GM18867 (cell line): Measurements from ENCODE around the gene ATP6V0A1.
"Not testable (repeated sequence)": the region's sequence is repeated elsewhere in the genome, so short reads cannot be mapped to it uniquely, and the experiment has no call there.

ENCODE experiments used
- ATAC-seq: cut with Tn5 transposase; IDR thresholded peaks from one replicate; pipeline ENCODE4 v1.9.1; 2021; ENCODE audit warnings: mild to moderate bottlenecking, moderate library complexity; ENCODE audit not compliant: unreplicated experiment

The ATP6V0A1 gene

GRCh38 chr17:42537156-42537805 is 78.6 kb downstream of the ATP6V0A1 start:
- no peak for ATAC-seq

- ATAC-seq: no peak
Measured at GRCh38 chr17:42537826-42538451, 79.3 kb downstream of the ATP6V0A1 start.

- ATAC-seq: no peak
Measured at GRCh38 chr17:42538482-42538881, 79.8 kb downstream of the ATP6V0A1 start.

GRCh38 chr17:42540558-42540957 is 81.9 kb downstream of the ATP6V0A1 start:
- not testable (repeated sequence) for ATAC-seq

- no peak for ATAC-seq
Measured at GRCh38 chr17:42541041-42541833, 82.6 kb downstream of the ATP6V0A1 start.

GRCh38 chr17:42543190-42544079 is 84.8 kb downstream of the ATP6V0A1 start:
- no peak for ATAC-seq

GRCh38 chr17:42544874-42545283 is 86.2 kb downstream of the ATP6V0A1 start:
- no peak for ATAC-seq

GRCh38 chr17:42545755-42546505 is 87.3 kb downstream of the ATP6V0A1 start:
- ATAC-seq: not testable (repeated sequence)

- no peak for ATAC-seq
Measured at GRCh38 chr17:42547001-42547461, 88.4 kb downstream of the ATP6V0A1 start.

GRCh38 chr17:42547698-42548069 is 89.0 kb downstream of the ATP6V0A1 start:
- ATAC-seq: no peak

GRCh38 chr17:42548070-42548837 is 89.6 kb downstream of the ATP6V0A1 start:
- peak; percentile 65 for ATAC-seq

GRCh38 chr17:42548993-42549755 is 90.5 kb downstream of the ATP6V0A1 start:
- no peak for ATAC-seq

GRCh38 chr17:42552736-42553135 is 94.1 kb downstream of the ATP6V0A1 start, which contains the start of gene HSD17B1:
HSD17B1 (plus strand) TSS chr17:42552923; CDS start chr17:42552934, 11 bp downstream.
- not testable (repeated sequence) for ATAC-seq

GRCh38 chr17:42553161-42553818 is 94.6 kb downstream of the ATP6V0A1 start:
- ATAC-seq: no peak

- ATAC-seq: no peak
Measured at GRCh38 chr17:42553866-42554249, 95.2 kb downstream of the ATP6V0A1 start.

GRCh38 chr17:42554250-42555121 is 95.8 kb downstream of the ATP6V0A1 start:
- ATAC-seq: peak; percentile 72

- no peak for ATAC-seq
Measured at GRCh38 chr17:42555122-42555622, 96.5 kb downstream of the ATP6V0A1 start.
